ENCODE results near the gene IPO5. TPM values are rescaled to one million over a fixed set of nuclear protein-coding genes. Genes with fewer than 3 reads are reported as not detected.

The IPO5 gene
- total RNA-seq, 1 donor from 2014 or later: 88.6 TPM

Other genes with a start within 250 kb of the IPO5 start
- 95.9 TPM for gene FARP1, start 189.4 kb downstream of the IPO5 start, total RNA-seq
- gene RNF113B, start 223.6 kb downstream of the IPO5 start, total RNA-seq: not detected

Data from upper lobe of right lung (tissue), 1 donor.